OCI-LY7 (cell line): Measurements from ENCODE around the gene CAPN7. TPM values are rescaled to one million over a fixed set of nuclear protein-coding genes. Genes with fewer than 3 reads are reported as not detected.

Experiments
- BruUV-seq: library from RNA; stranded (reverse); fragments of 400-500 nt; replicated peaks from 2 replicates; lab custom pipeline; 2021; lab: Mats Ljungman, UMichigan
- CTCF ChIA-PET: fragments of 300-600 bp; sonication (Branson Sonifier 250); formaldehyde crosslinking; loops from one replicate; lab custom pipeline; 2022; ENCODE audit warnings: antibody characterized with exemption; ENCODE audit not compliant: unreplicated experiment; lab: Charles Lee
- POLR2A ChIA-PET: fragments of 300-600 bp; sonication (Branson Sonifier 250); formaldehyde crosslinking; loops from one replicate; lab custom pipeline; 2022; ENCODE audit warnings: antibody characterized with exemption; lab: Charles Lee
- DNase-seq: peaks from one replicate; pipeline ENCODE4 v3.0.0-alpha.2; 2015; ENCODE audit warnings: low spot score
- H2AFZ ChIP-seq: fragments of 200-600 bp; sonication (generic), shearing (Covaris generic); 2 replicates; pipeline ENCODE4 v1.6.1; 2014; ENCODE audit warnings: mild to moderate bottlenecking, antibody characterized with exemption, low read length, moderate library complexity
- H3K27ac ChIP-seq: fragments of 200-600 bp; sonication (generic); 2 replicates; pipeline ENCODE4 v1.5.1; 2014; ENCODE audit warnings: mixed run types, low read depth, mild to moderate bottlenecking, moderate library complexity, low read length, inconsistent platforms; ENCODE audit not compliant: poor library complexity, severe bottlenecking
- H3K36me3 ChIP-seq: fragments of 200-600 bp; sonication (generic); 2 replicates; pipeline ENCODE4 v1.6.1; 2014; ENCODE audit warnings: mild to moderate bottlenecking, antibody characterized with exemption, low read length, moderate library complexity, mixed read lengths; ENCODE audit not compliant: insufficient read depth
- H3K4me1 ChIP-seq: fragments of 200-600 bp; sonication (generic); 2 replicates; pipeline ENCODE4 v1.5.1; 2014; ENCODE audit warnings: mild to moderate bottlenecking, low read length; ENCODE audit not compliant: insufficient read depth, poor library complexity, severe bottlenecking
- H3K4me2 ChIP-seq: fragments of 200-600 bp; sonication (generic); 2 replicates; pipeline ENCODE4 v1.6.1; 2014; ENCODE audit warnings: mild to moderate bottlenecking, low read length
- H3K4me3 ChIP-seq: fragments of 200-600 bp; sonication (generic); 2 replicates; pipeline ENCODE4 v1.5.1; 2014; ENCODE audit warnings: mild to moderate bottlenecking, low read depth, low read length; ENCODE audit not compliant: poor library complexity, severe bottlenecking
- H3K79me2 ChIP-seq: fragments of 200-600 bp; sonication (generic); 2 replicates; pipeline ENCODE4 v1.6.1; 2016; ENCODE audit warnings: low read depth, mild to moderate bottlenecking, low read length, moderate library complexity, mixed read lengths; ENCODE audit not compliant: insufficient read depth
- H3K9me2 ChIP-seq: fragments of 200-600 bp; sonication (generic); 2 replicates; pipeline ENCODE4 v1.6.1; 2016; ENCODE audit warnings: mild to moderate bottlenecking, low read length, mixed read lengths; ENCODE audit not compliant: insufficient read depth
- H3K9me3 ChIP-seq: fragments of 200-600 bp; sonication (generic); 2 replicates; pipeline ENCODE4 v1.6.1; 2014; ENCODE audit warnings: mild to moderate bottlenecking, mixed run types, low read length, mixed read lengths
- H4K20me1 ChIP-seq: fragments of 200-600 bp; sonication (generic); 2 replicates; pipeline ENCODE4 v1.6.1; 2014; ENCODE audit warnings: mild to moderate bottlenecking, antibody characterized with exemption, low read length, moderate library complexity, mixed read lengths; ENCODE audit not compliant: insufficient read depth
- EZH2phosphoT487 ChIP-seq: fragments of 200-600 bp; sonication (generic); IDR thresholded peaks from 2 replicates; pipeline ENCODE4 v1.6.1; 2018; ENCODE audit warnings: low read depth, borderline replicate concordance, mild to moderate bottlenecking, mixed run types, antibody characterized with exemption, low read length, moderate library complexity, mixed read lengths
- intact Hi-C: fragments of 100-400 bp; cut with micrococcal nuclease; formaldehyde crosslinking; loops from one replicate; pipeline ENCODE4 v1.10.0; 2022; ENCODE audit not compliant: unreplicated experiment
- total RNA-seq, 2 experiments: library from RNA; depleted of rRNA in 1 of 2; stranded (reverse); fragments of >200 nt in 1 of 2; shearing (Covaris generic) in 1 of 2; gene quantifications; 2 replicates each; pipeline ENCODE4 v1.2.3, GENCODE V29; 2014 to 2022
- TF ChIP-seq, protein P1 (sequence below): fragments of 200-600 bp; sonication (generic); conservative IDR thresholded peaks from 2 replicates; pipeline ENCODE4 v1.5.1; 2014; ENCODE audit warnings: mild to moderate bottlenecking, antibody characterized with exemption, low read length, moderate library complexity, mixed read lengths

CAPN7 gene
- total RNA-seq, 2 experiments from 2014 or later: 33.4 to 41.5 TPM

DNA sequence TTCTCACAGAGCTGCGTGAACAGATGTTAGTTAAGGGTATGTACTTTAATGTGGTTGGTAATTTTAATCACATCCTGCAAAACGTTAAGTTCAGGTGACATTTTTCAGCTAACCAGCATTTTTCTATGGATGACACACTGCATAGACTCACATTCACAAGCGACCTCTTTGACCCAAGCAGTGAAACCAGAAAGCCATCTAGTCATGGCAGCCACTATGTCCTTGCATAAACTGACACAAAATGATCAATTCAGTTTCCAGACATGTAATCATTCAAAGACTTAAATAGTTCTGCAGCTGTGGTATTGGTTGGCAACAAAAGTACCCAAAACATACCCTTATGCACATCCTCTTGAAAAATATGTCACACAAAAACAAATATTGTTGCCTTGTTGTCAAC lies 7.4 kb upstream of the CAPN7 start:
- Histone ChIP-seq H3K36me3 (no peaks in the 10 kb centered on the region), H2AFZ (no peak overlapping the region), H3K4me1 (peaks cover 4% of the 10 kb centered on the region), H3K9me3 (no peaks in the 10 kb centered on the region), H3K4me3 (no peak overlapping the region), H3K4me2 (no peak overlapping the region), H3K27ac (no peak overlapping the region), H3K9me2 (no peaks in the 10 kb centered on the region), H3K79me2 (no peaks in the 10 kb centered on the region), H4K20me1 (no peaks in the 10 kb centered on the region)
- ChIA-PET POLR2A (interaction anchor here (0.8 kb wide), 1 partner anchor 69 kb away, joined by 3 read pairs; no protein-coding TSS in a partner anchor), CTCF (no interaction called here)
- DNase-seq: no peak
- no peak for TF ChIP-seq EZH2phosphoT487
- TF ChIP-seq, protein P1, sequence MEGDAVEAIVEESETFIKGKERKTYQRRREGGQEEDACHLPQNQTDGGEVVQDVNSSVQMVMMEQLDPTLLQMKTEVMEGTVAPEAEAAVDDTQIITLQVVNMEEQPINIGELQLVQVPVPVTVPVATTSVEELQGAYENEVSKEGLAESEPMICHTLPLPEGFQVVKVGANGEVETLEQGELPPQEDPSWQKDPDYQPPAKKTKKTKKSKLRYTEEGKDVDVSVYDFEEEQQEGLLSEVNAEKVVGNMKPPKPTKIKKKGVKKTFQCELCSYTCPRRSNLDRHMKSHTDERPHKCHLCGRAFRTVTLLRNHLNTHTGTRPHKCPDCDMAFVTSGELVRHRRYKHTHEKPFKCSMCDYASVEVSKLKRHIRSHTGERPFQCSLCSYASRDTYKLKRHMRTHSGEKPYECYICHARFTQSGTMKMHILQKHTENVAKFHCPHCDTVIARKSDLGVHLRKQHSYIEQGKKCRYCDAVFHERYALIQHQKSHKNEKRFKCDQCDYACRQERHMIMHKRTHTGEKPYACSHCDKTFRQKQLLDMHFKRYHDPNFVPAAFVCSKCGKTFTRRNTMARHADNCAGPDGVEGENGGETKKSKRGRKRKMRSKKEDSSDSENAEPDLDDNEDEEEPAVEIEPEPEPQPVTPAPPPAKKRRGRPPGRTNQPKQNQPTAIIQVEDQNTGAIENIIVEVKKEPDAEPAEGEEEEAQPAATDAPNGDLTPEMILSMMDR: no peak
- BruUV-seq: no TSS peak
- intact Hi-C loops: no loop called here

DNA sequence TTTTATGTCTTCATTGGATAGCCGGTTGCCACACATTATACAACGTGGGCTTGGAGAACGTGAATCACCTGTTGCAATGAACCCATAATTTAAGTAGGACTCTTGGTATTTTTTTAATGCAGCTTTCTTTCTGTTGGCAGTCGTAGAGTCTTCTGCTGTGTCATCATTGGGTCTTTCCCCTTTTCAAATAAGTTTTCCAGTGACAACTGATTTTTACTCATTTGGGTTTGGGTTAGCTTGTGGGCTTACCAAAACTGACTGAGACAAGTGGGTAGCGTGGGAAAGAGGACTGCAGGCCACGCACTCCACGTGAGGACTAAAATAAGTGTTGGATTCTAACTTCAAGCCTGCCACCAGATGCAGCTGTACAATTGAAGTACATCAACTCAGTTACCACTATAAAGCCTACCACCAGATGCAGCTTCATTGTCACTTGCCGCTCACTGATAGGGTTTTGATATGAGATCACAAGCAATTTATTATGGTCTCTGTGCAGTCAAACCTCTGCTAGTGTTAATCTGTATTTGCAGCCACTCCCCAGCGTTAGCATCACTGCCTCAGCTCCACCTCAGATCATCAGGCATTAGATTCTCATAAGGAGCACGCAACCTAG lies 6.4 kb upstream of the CAPN7 start:
- POLR2A ChIA-PET: interaction anchor here (0.7 to 1.2 kb wide), 4 partner anchors 17 to 69 kb away, joined by 3 to 7 read pairs (median 3); no protein-coding TSS in a partner anchor
- H3K4me1 ChIP-seq: peaks cover 8% of the 10 kb centered on the region
- no peak overlapping the region for H3K27ac ChIP-seq
- no peak for TF ChIP-seq EZH2phosphoT487
- TF ChIP-seq, protein P1: no peak
- no peak overlapping the region for H2AFZ ChIP-seq
- intact Hi-C loops: loop anchor here (5.0 to 10.0 kb wide), 2 partner anchors 613 to 1045 kb away; no protein-coding TSS in a partner anchor
- no TSS peak for BruUV-seq
- no peaks in the 10 kb centered on the region for H3K79me2 ChIP-seq
- H3K9me3 ChIP-seq: no peaks in the 10 kb centered on the region
- no peaks in the 10 kb centered on the region for H3K36me3 ChIP-seq
- DNase-seq: no peak
- H3K4me2 ChIP-seq: no peak overlapping the region
- no peak overlapping the region for H3K4me3 ChIP-seq
- CTCF ChIA-PET: no interaction called here
- H4K20me1 ChIP-seq: no peaks in the 10 kb centered on the region
- no peaks in the 10 kb centered on the region for H3K9me2 ChIP-seq

DNA sequence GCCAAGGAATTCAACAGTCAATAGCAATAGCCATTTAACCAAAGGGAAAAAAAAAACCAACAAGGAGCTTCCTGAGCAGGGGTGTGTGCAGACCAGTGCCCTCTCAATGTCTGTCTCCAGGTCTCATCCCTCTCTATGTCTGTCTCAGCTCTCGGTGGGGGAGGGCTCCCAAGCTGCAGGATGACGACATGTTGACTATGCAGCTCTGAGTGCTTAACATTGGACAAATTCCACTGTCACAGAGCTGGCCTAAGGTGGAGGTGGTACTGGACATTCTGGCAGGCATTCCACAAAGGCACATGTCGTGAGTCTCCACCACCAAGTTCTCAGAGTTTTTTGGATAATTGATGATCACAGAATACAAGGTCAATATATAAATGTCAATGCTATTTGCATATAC lies 2.0 kb upstream of the CAPN7 start:
- H4K20me1 ChIP-seq: no peaks in the 10 kb centered on the region
- no peaks in the 10 kb centered on the region for H3K36me3 ChIP-seq
- H3K9me2 ChIP-seq: no peaks in the 10 kb centered on the region
- intact Hi-C loops: loop anchor here (5.0 to 10.0 kb wide), 2 partner anchors 608 to 1041 kb away; no protein-coding TSS in a partner anchor
- no peak for DNase-seq
- H3K9me3 ChIP-seq: no peaks in the 10 kb centered on the region
- no peak overlapping the region for H3K4me2 ChIP-seq
- BruUV-seq: no TSS peak
- no peak overlapping the region for H2AFZ ChIP-seq
- ChIA-PET CTCF (interaction anchor here (1.0 kb wide), 1 partner anchor 201 kb away, joined by 4 read pairs; no protein-coding TSS in a partner anchor), POLR2A (interaction anchor here (0.6 to 1.3 kb wide), 8 partner anchors 11 to 353 kb away, joined by 3 to 4 read pairs (median 3); no protein-coding TSS in a partner anchor)
- H3K4me3 ChIP-seq: no peak overlapping the region
- H3K27ac ChIP-seq: no peak overlapping the region
- TF ChIP-seq, protein P1: no peak
- no peak for TF ChIP-seq EZH2phosphoT487
- H3K4me1 ChIP-seq: peaks cover 30% of the 10 kb centered on the region
- H3K79me2 ChIP-seq: peaks cover 26% of the 10 kb centered on the region
